Stomach (tissue), 9 donors: ENCODE measurements around the gene HCFC1R1. TPM values are rescaled to one million over a fixed set of nuclear protein-coding genes. Genes with fewer than 3 reads are reported as not detected.
A peak's percentile ranks its signal among the peaks of the same experiment; 100 is the strongest.

Experiments
- DNase-seq, 2 donors: peaks; one replicate each; pipeline versions ENCODE4 v3.0.0 to v3.0.0-alpha.2; 2013 to 2019
- H3K27ac ChIP-seq, 5 donors: fragments of 200-600 bp in 4 of 5; sonication (generic) in 4 of 5; one replicate each; pipeline ENCODE4 v1.5.1; 2013 to 2019; ENCODE audit warnings: mild to moderate bottlenecking in 1 of 5, moderate library complexity in 1 of 5
- H3K27me3 ChIP-seq, 3 donors: fragments of 200-600 bp; sonication (generic); one replicate each; pipeline ENCODE4 v1.5.1; 2017 to 2019; ENCODE audit warnings: mixed run types in 1 of 3
- H3K36me3 ChIP-seq, 4 donors: fragments of 200-600 bp; sonication (generic); 1 replicate in 3 of 4; 2 replicates in 1 of 4; pipeline ENCODE4 v1.5.1; 2016 to 2019
- H3K4me1 ChIP-seq, 4 donors: fragments of 200-600 bp; sonication (generic); one replicate each; pipeline ENCODE4 v1.5.1; 2016 to 2019
- H3K4me3 ChIP-seq, 4 donors: fragments of 200-600 bp; sonication (generic) in 3 of 4; one replicate each; pipeline ENCODE4 v1.5.1; 2016 to 2019; ENCODE audit warnings: mild to moderate bottlenecking in 1 of 4
- H3K9me3 ChIP-seq, 4 donors: fragments of 200-600 bp; sonication (generic); one replicate each; pipeline ENCODE4 v1.5.1; 2016 to 2019
- CTCF ChIP-seq, 7 experiments: fragments of 450-650 bp in 4 of 7; fragments of 200-600 bp in 3 of 7; sonication (generic) in 3 of 7; IDR thresholded peaks; one replicate each; pipeline ENCODE4 v1.5.1; 2016 to 2019; ENCODE audit warnings: antibody characterized with exemption in 7 of 7, control low read depth in 2 of 7, mild to moderate bottlenecking in 1 of 7
- EP300 ChIP-seq: sonication (generic); formaldehyde crosslinking; IDR thresholded peaks from one replicate; pipeline ENCODE4 v1.6.1; 2017; ENCODE audit warnings: antibody characterized with exemption
- POLR2A ChIP-seq, 4 donors: fragments of 450-650 bp; IDR thresholded peaks; one replicate each; pipeline ENCODE4 v1.6.1; 2016; ENCODE audit warnings: antibody characterized with exemption in 4 of 4, control low read depth in 2 of 4, mild to moderate bottlenecking in 1 of 4, moderate library complexity in 1 of 4
- POLR2AphosphoS5 ChIP-seq, 3 donors: sonication (generic); formaldehyde crosslinking; IDR thresholded peaks; one replicate each; pipeline ENCODE4 v1.6.1; 2016; ENCODE audit warnings: antibody characterized with exemption in 3 of 3
- WGBS, 5 donors: extraction: QIAGEN DNeasy Blood & Tissue Kit in 3 of 5; methylation state at CpG; one replicate each; pipeline versions ENCODE4 v1.1.5 to v1.1.7; 2013 to 2018; 5-methylcytosine and 5-hydroxymethylcytosine counted together
- intact Hi-C: fragments of 100-400 bp; cut with DNase I; formaldehyde crosslinking; loops from one replicate; pipeline ENCODE4 v1.15.1; 2023; ENCODE audit warnings: low total_unique reads
- polyA plus RNA-seq, 3 donors: library from polyadenylated mRNA; stranded (reverse); fragments of 200-250 nt; gene quantifications; one replicate each; pipeline ENCODE4 v1.2.3, GENCODE V29; 2013
- total RNA-seq, 5 donors: library from RNA; depleted of rRNA; stranded (reverse); fragments of >200 nt; gene quantifications; one replicate each; pipeline versions ENCODE4 v1.1.0 to v1.2.3, GENCODE V29; 2014 to 2016
- donor health status: healthy with polysubstance abuse.
- donor health status: Bipolar disorder and iron deficiency.
- donor health status: healthy.

Gene HCFC1R1
- total and polyA plus RNA-seq, 8 donors: 11.0 to 128 (median 60.7) TPM

GRCh38 chr16:2985893-2986355, 37.8 kb downstream of the HCFC1R1 start:
- Histone ChIP-seq H3K27ac (no peak overlapping the region), H3K36me3 (no peaks in the 10 kb centered on the region), H3K27me3 (peaks cover 0 to 38% (median 8%) of the 10 kb centered on the region in 3 donors), H3K4me1 (peaks cover 10 to 38% (median 30%) of the 10 kb centered on the region in 4 donors), H3K4me3 (no peak overlapping the region), H3K9me3 (no peaks in the 10 kb centered on the region)
- no peak for TF ChIP-seq EP300
- no peak for TF ChIP-seq POLR2AphosphoS5 (IDR thresholded peaks at IDR 0.05)
- TF ChIP-seq CTCF (IDR thresholded peaks at IDR 0.05): no peak
- no peak for TF ChIP-seq POLR2A (IDR thresholded peaks at IDR 0.05)
- WGBS, 5 donors: 26 to 70% (median 55%) methylated on average over 5 to 15 of the region's 15 CpGs
- intact Hi-C loops: no loop called here
- DNase-seq: peak in 1 of 2 donors; percentile 68

GRCh38 chr16:2985462-2985861, 38.3 kb downstream of the HCFC1R1 start:
- Histone ChIP-seq H3K36me3 (no peaks in the 10 kb centered on the region), H3K4me3 (no peak overlapping the region), H3K27me3 (peaks cover 0 to 34% (median 4%) of the 10 kb centered on the region in 3 donors), H3K9me3 (no peaks in the 10 kb centered on the region), H3K4me1 (peaks cover 13 to 38% (median 34%) of the 10 kb centered on the region in 4 donors), H3K27ac (no peak overlapping the region)
- intact Hi-C loops: no loop called here
- DNase-seq: no peak
- no peak for TF ChIP-seq POLR2A (IDR thresholded peaks at IDR 0.05)
- TF ChIP-seq CTCF (IDR thresholded peaks at IDR 0.05): no peak
- no peak for TF ChIP-seq EP300
- TF ChIP-seq POLR2AphosphoS5 (IDR thresholded peaks at IDR 0.05): no peak
- 29 to 50% (median 33%) methylated on average over 9 of the region's 9 CpGs for WGBS, 5 donors

- peak overlapping the region in 3 of 4 donors; percentile 3 to 26 (median 23) for H3K4me3 ChIP-seq
- 8 to 33% (median 10%) methylated on average over 13 to 42 of the region's 42 CpGs for WGBS, 5 donors
- intact Hi-C loops: no loop called here
These were observed 40.0 kb downstream of the HCFC1R1 start for GRCh38 chr16:2983706-2984136.

GRCh38 chr16:2982402-2982801, 41.3 kb downstream of the HCFC1R1 start:
- no peak for DNase-seq
- Histone ChIP-seq H3K36me3 (no peaks in the 10 kb centered on the region), H3K9me3 (no peaks in the 10 kb centered on the region), H3K27ac (no peak overlapping the region), H3K27me3 (peaks cover 0 to 23% (median 7%) of the 10 kb centered on the region in 3 donors), H3K4me1 (peaks cover 29 to 60% (median 49%) of the 10 kb centered on the region in 4 donors), H3K4me3 (no peak overlapping the region)
- no peak for TF ChIP-seq CTCF (IDR thresholded peaks at IDR 0.05)
- no peak for TF ChIP-seq POLR2A (IDR thresholded peaks at IDR 0.05)
- no peak for TF ChIP-seq POLR2AphosphoS5 (IDR thresholded peaks at IDR 0.05)
- TF ChIP-seq EP300: no peak
- 78 to 88% (median 83%) methylated on average over 5 of the region's 5 CpGs for WGBS, 5 donors
- intact Hi-C loops: no loop called here

More at GRCh38 chr16:2983706-2984136, 40.0 kb downstream of the HCFC1R1 start:
- Histone ChIP-seq H3K36me3 (no peaks in the 10 kb centered on the region), H3K9me3 (no peaks in the 10 kb centered on the region), H3K27ac (peak overlapping the region in 1 of 5 donors; percentile 8), H3K27me3 (peaks cover 0 to 29% (median 7%) of the 10 kb centered on the region in 3 donors), H3K4me1 (peaks cover 21 to 50% (median 44%) of the 10 kb centered on the region in 4 donors)
- peak; percentile 85 to 92 for DNase-seq
- TF ChIP-seq POLR2AphosphoS5 (IDR thresholded peaks at IDR 0.05): peak in 1 of 3 donors; percentile 53
- TF ChIP-seq EP300: no peak
- TF ChIP-seq CTCF (IDR thresholded peaks at IDR 0.05): peak in 5 of 7 experiments; percentile 60 to 97 (median 97)
